ENCODE measurements around the gene BPIFB4. TPM values are rescaled to one million over a fixed set of nuclear protein-coding genes. Genes with fewer than 3 reads are reported as not detected.

The BPIFB4 gene
- total RNA-seq, 4 donors from 2014 or later = not detected

GRCh38 chr20:33145521-33145920 is 66.1 kb downstream of the BPIFB4 start:
- no peak for DNase-seq (ENCODE audit: low spot score)
- TF ChIP-seq CTCF (IDR thresholded peaks at IDR 0.05) = no peak
- ATAC-seq (ENCODE audit: low FRiP score) = no peak

- ATAC-seq (ENCODE audit: low FRiP score) = no peak
- no peak for TF ChIP-seq CTCF (IDR thresholded peaks at IDR 0.05)
- no peak for DNase-seq (ENCODE audit: low spot score)
Measured at GRCh38 chr20:33147299-33147698, 67.9 kb downstream of the BPIFB4 start.

- TF ChIP-seq CTCF (IDR thresholded peaks at IDR 0.05) = no peak
- no peak for DNase-seq (ENCODE audit: low spot score)
- ATAC-seq (ENCODE audit: low FRiP score) = no peak
Measured at GRCh38 chr20:33148040-33148439, 68.6 kb downstream of the BPIFB4 start.

GRCh38 chr20:33154252-33154651 is 74.8 kb downstream of the BPIFB4 start:
- ATAC-seq (ENCODE audit: low FRiP score) = no peak
- no peak for TF ChIP-seq CTCF (IDR thresholded peaks at IDR 0.05)
- DNase-seq (ENCODE audit: low spot score) = no peak

- no peak for DNase-seq (ENCODE audit: low spot score)
- no peak for TF ChIP-seq CTCF (IDR thresholded peaks at IDR 0.05)
- ATAC-seq (ENCODE audit: low FRiP score) = no peak
Measured at GRCh38 chr20:33158637-33159385, 79.4 kb downstream of the BPIFB4 start.

GRCh38 chr20:33159713-33160112 is 80.3 kb downstream of the BPIFB4 start:
- no peak for TF ChIP-seq CTCF (IDR thresholded peaks at IDR 0.05)
- ATAC-seq (ENCODE audit: low FRiP score) (no peak), DNase-seq (ENCODE audit: low spot score) (no peak)

GRCh38 chr20:33160681-33161080 is 81.2 kb downstream of the BPIFB4 start:
- ATAC-seq (ENCODE audit: low FRiP score) (no peak), DNase-seq (ENCODE audit: low spot score) (no peak)
- TF ChIP-seq CTCF (IDR thresholded peaks at IDR 0.05) = no peak
